Neural progenitor cell (in vitro differentiated cells): Measurements from ENCODE around the gene ITGA4.

ENCODE experiments used
- EZH2 ChIP-seq: fragments of 200-600 bp; sonication (generic); IDR thresholded peaks from 2 replicates; pipeline ENCODE4 v1.6.1; 2017; ENCODE audit warnings: antibody characterized with exemption, mild to moderate bottlenecking, moderate library complexity
- EZH2phosphoT487 ChIP-seq: fragments of 200-600 bp; sonication (generic); IDR thresholded peaks from 2 replicates; pipeline ENCODE4 v1.6.1; 2017; ENCODE audit warnings: antibody characterized with exemption
- TF ChIP-seq, protein P1 (sequence below): fragments of 200-600 bp; sonication (generic); IDR thresholded peaks from 2 replicates; pipeline ENCODE4 v1.5.1; 2017; ENCODE audit warnings: antibody characterized with exemption, mild to moderate bottlenecking

DNA sequence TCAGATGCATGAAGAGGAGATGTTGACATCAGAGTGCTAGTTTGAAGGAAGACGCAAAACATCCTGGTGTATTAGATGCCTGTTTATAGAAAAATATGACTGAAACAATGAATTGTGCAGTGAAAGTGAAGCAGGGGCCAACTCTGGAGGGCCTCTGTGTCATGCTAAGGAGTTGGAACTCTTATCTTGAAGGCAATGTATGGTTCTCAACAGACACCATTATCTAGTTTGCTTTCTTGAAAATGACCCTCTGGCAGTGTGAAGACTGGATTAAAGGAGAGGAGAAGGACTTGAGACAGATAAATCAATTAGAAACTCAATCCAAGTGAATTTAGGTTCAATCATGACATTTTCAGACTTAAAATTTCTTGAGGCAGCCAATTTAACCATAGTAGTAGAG, 63.1 kb downstream of the ITGA4 start:
- TF ChIP-seq, protein P1, sequence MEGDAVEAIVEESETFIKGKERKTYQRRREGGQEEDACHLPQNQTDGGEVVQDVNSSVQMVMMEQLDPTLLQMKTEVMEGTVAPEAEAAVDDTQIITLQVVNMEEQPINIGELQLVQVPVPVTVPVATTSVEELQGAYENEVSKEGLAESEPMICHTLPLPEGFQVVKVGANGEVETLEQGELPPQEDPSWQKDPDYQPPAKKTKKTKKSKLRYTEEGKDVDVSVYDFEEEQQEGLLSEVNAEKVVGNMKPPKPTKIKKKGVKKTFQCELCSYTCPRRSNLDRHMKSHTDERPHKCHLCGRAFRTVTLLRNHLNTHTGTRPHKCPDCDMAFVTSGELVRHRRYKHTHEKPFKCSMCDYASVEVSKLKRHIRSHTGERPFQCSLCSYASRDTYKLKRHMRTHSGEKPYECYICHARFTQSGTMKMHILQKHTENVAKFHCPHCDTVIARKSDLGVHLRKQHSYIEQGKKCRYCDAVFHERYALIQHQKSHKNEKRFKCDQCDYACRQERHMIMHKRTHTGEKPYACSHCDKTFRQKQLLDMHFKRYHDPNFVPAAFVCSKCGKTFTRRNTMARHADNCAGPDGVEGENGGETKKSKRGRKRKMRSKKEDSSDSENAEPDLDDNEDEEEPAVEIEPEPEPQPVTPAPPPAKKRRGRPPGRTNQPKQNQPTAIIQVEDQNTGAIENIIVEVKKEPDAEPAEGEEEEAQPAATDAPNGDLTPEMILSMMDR = no peak
- no peak for TF ChIP-seq EZH2
- no peak for TF ChIP-seq EZH2phosphoT487
